Activated CD8-positive, alpha-beta memory T cell treated with anti-CD3 and anti-CD28 coated beads for 48 hours (primary cell): ENCODE data around the gene CNNM3.
"Not testable (repeated sequence)": the region's sequence is repeated elsewhere in the genome, so short reads cannot be mapped to it uniquely, and the experiment has no call there.

Experiments used
- DNase-seq, 3 experiments: peaks; one replicate each; pipeline ENCODE4 v3.0.0-alpha.2; 2020; ENCODE audit warnings: low read depth in 2 of 3, low spot score in 2 of 3

CNNM3 gene

DNA sequence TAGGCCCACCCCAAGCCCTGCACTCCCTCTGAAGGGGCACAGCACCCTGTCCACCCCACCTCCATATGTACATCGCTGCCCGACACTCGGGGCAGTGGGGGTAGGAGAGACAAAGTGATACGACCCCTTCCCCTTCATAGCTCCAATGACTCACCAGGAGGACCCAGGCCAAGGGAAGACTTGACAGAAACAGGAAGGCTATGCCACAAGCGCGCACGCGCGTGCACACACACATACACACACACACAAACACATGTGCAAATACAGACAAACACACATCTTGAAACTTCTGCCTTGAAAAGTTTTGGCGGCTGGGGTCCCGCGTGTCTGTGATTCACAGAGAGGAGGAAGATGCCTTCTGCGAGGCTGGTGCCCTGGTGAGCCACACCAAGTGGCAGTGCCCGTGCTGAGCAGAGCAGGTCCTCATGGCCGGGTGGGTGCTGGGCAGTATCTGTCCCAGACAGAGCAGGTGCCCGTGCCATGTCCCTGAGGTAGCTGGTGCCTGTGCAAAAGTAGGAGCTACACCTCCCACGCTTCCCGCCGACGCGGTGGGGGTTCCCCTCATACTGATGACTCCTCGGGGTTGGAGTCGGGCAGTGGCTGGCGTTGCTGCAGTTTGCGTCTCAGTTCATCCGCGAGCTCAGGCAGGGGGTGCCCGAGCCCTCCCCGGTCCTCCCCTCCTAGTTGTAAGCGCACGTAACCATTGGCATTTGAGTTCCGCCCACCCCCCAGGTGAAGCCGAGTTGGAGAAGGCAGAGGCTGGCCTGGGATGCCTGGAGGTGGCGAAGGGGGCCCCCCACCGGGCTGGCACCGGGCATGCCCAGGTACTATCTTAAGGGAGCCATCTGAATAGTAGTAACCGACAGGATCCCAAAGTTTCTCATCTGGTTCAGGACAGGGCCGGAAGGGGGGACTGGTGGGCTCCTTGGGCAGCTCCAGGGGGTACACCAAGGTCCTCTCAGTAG, 44.3 kb downstream of the CNNM3 start:
- DNase-seq, result no peak

DNA sequence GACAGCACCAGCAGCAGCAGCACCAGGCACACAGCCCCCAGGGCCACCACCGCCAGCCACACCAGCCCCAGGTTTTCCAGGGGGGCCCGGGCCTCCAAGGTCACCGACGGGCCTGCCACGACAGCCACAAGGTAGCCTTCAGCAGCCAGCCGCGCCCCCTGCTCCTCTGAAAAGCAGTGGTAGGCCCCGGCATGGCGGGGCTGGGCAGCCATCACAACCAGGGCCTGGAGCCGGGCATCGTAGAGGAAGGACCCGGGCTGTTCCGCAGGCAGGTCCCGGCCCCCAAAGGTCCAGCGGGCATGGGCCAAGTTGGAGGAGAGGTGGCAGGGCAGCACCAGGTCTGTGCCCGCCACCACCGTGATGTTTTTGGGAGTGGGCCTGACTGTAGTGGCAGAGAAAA, 45.0 kb downstream of the CNNM3 start:
- DNase-seq, result no peak

- not testable (repeated sequence) for DNase-seq
These were observed 47.0 kb downstream of the CNNM3 start for GRCh38 chr2:96863056-96863455.

DNA sequence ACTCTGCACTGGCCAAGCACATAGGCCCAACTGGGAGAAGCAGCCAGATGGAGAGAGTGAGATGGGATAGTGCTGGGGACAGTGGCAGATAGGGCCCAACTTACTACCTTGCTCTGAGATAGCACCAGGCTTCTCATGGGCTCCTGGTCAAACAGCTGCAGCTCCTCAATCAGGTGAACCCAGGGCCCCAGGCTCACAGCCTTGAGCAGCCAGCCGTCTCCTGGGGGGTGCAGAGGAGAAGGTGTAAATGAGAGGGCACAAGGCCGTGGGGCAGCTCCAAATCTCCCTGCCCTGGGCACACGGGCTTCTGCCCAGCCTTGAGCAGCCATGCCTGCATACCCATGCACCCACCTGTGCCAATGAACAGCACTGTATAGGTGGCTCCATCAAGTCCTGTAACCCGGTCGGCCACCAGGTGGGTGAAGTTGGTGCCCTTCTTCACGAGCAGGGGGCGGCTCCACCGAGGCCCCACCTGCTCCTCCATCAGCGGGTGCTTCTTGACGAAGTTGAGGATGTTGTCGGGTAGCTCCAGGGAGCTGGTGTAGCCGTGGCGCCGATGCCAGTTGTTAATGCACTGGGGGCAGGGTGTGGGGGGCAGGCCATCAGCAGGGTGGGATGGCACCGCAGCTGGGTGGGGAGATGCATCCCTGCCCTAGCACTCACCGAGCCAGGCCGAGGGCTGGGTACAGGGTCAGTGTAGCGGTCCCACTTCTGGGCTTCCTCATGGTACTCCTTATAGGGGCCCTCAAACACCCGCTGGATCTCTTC, 47.7 kb downstream of the CNNM3 start:
- no peak for DNase-seq

DNA sequence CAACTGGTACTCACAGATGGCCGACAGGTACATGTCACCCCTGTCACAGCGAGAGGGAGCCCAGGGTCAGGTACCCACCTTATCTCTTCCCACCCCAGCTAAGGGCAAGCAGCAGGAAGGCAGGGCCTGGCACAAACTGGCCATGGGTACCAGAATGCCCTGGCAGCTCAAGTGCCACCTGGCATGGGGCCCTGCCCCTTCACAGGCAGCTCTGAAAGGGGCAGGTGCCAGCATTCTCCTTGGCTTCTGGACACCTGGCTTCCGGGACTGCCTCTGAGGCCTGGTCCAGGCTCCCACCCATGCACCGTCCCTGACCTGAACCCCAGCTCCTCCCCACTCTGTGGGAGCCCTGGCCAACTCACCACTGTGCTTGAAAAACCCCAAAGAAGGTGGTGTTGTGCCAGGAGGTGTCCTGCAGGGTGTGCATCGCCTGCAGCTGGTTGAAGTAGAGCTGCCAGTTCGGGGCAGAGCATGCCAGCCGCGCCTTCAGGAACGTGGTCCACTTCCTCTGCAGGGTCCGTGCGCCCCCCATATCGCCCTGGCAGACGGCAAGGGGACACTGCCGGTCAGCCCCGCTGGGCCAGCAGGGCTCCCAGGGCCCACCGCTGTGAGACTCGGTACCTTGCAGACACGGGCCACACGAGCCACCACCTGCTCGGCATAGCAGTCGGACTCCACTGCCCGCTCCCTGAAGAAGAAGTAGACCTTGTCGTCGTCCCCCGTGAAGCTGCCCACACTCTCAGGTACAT, 48.4 kb downstream of the CNNM3 start:
- DNase-seq, result no peak

- DNase-seq, result no peak
These were observed 49.6 kb downstream of the CNNM3 start for GRCh38 chr2:96865654-96866053.

DNA sequence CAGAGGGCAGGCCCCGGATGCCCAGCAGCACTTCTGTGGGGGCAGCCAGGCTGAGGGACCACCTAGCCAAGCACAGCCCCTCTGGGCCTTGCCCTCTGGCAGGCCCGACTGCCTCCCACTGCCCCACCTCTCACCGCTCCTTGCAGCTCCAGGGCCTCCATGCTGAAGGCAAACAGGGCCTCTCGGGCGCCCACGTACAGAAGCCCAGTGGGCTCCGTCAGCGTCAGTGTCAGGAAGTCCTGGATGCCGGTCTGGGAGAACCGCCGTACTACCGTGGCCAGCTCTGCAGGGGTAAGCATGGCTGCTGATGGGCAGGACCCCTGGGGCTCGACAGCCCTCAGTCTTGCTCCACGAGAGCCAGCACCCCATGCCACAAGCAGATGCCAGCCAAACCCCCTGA, 50.1 kb downstream of the CNNM3 start:
- no peak for DNase-seq

DNA sequence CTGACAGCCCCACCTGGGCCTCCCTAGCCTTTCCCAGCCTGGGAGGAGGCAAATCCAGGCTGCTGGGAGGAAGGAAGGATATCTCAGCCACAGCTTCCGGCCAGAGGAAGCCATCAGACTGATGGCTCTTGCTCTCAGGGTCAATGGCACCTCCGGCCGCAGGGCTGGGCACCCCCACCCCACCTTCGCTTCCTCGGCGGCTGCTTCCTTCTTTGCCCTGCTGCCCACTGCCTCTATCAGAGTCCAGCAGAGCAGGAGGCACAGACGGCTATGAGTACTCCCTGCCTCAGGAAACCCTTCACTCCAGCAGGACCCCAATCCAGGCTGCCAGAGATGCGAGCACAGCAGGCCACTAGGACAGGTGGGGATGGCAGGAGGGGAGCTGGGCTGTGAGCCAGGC, 50.5 kb downstream of the CNNM3 start:
- no peak for DNase-seq

- DNase-seq, result no peak
These were observed 51.1 kb downstream of the CNNM3 start for GRCh38 chr2:96866986-96867755.

DNA sequence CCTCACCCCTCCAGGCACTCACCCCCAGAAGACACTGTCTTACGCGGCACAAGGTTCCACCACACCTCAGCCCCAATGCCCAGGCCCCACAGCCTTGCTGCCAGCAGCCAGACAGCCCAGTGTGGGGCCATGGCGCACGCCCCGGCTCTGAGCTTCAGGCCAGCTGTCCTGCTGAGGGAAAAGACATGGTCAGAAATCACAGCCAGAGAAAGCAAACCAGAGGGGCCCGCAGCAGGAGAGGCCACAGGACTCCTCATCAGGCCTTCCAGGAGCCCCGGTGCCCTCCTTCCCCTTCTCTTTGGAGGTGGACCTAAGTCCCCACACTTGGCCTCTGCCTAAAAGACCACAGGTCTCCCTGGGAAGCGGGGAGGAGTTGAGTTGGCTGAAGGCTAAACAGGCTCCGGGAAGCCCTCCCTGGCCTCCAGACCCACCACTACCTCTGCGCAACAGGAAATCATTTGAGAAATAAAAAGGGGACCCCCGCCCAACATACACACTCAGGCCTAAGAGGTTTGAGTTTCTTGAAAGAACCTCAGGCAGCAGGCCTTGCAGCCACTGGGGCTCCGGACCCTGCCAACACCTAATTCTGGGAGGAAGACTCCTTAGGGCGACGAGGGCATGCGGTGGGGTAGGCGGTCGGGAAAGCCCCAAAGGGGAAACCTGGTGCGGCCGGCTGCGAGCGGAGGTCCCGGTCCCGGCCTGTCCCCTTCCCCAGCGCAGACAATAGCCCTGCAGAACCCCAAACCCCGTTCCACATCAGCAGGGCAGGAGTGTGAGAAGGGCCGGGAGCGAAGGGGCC, 51.9 kb downstream of the CNNM3 start:
- no peak for DNase-seq

- DNase-seq, result peak in 1 of 3 experiments; percentile 39
These were observed 52.6 kb downstream of the CNNM3 start for GRCh38 chr2:96868555-96869280.

DNA sequence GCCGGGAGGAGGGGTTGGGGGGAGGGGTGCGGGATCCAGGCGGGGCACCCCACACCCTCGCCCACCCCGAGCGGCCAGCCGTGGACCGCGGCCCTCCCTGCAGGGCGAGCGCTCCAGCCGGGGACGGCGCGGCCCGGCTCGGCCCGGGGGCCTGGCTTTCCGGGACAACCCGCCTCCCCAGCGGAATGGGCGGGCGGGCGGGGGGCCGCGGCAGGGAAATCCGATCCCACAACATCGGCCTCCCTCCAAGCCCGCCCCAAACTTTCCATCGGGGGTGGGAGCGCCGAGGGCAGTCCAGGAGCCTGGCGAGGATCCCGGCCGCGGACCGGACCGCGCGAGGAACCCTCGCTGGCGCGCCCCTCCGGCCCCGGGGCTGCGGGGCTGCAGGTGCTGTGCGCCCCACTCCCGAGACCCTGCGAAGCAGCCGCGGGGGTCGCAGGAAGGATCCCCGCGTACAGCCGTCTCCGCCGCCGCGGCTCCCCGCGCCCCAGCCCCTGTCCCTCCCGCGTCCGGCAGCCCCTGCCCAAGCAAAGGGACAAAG, 53.3 kb downstream of the CNNM3 start:
- no peak for DNase-seq

- DNase-seq, result no peak
These were observed 54.0 kb downstream of the CNNM3 start, which contains the start of gene SEMA4C for GRCh38 chr2:96869822-96870625. TSS of gene SEMA4C (minus strand) at chr2:96870080. CDS start at chr2:96867886, 2,194 bp downstream.

- peak in 1 of 3 experiments; percentile 24 for DNase-seq
These were observed 54.7 kb downstream of the CNNM3 start for GRCh38 chr2:96870626-96871255.

DNA sequence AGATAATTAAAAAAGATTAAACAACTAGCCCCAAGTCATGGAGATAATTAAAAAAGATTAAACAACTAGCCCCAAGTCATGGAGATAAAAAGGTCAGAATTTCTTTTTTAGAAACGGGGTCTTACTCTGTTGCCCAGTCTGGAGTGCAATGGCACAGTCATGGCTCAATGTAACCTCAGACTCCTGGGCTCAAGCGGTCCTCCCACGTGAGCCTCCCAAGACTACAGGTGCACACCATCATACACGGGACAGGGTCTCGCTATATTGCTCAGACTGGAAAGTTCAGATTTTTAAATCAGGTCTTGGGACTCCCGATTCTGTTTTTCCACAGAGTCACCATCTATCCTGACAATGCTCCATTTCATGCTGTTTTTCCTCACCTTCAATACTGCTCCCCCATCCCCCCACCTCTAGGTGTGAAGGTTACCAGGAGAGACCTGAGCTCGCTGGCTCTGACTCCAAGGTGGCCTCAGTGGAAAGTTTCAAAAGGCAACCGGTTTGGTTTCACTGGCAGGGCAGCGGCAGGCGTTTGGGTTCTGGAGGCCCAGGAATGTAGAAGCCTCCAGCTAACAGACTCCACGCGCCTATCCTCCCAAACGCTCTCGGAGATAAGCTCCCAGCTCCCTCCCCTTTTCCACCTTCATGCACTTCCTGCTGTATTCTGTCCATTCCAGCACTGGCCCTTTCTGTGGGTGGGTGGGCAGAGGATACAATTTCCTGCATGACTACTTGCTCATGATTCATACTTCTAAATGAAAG, 56.7 kb downstream of the CNNM3 start:
- no peak for DNase-seq

DNA sequence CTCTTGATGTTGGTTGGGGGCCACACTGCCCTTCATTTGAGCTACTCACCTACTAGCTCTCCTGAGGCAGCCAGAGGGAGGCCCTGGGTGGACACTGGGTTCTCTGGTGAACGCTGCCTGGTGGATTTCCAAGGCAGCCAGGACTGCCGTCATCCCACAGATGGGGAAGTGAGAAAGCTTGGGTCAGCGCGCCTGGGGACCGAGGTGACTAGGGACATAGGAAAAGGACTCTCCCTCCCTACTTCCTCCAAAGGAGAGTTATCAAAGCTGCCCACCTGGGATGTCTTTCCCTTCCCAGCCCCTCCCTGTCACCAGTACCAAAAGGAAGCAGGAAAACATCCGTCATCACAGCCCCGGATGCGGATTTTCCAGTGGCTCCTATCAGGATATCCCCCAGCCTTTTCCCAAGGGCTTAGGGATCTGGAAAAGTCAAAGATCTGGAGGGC, 57.6 kb downstream of the CNNM3 start:
- DNase-seq, result no peak
